Measurements from ENCODE around the gene RAP2B.

GRCh38 chr3:153142961-153143360 is 19.1 kb upstream of the RAP2B start:
- TF ChIP-seq POLR2A (IDR thresholded peaks at IDR 0.05): no peak
- TF ChIP-seq CTCF (IDR thresholded peaks at IDR 0.05 in 4 of 5, conservative IDR thresholded peaks at IDR 0.05 in 1 of 5): no peak

Measured in gastrocnemius medialis (tissue), 4 donors.